ENCODE measurements around the gene TSC22D4.
"Not testable (repeated sequence)": the region's sequence is repeated elsewhere in the genome, so short reads cannot be mapped to it uniquely, and the experiment has no call there.

DNA sequence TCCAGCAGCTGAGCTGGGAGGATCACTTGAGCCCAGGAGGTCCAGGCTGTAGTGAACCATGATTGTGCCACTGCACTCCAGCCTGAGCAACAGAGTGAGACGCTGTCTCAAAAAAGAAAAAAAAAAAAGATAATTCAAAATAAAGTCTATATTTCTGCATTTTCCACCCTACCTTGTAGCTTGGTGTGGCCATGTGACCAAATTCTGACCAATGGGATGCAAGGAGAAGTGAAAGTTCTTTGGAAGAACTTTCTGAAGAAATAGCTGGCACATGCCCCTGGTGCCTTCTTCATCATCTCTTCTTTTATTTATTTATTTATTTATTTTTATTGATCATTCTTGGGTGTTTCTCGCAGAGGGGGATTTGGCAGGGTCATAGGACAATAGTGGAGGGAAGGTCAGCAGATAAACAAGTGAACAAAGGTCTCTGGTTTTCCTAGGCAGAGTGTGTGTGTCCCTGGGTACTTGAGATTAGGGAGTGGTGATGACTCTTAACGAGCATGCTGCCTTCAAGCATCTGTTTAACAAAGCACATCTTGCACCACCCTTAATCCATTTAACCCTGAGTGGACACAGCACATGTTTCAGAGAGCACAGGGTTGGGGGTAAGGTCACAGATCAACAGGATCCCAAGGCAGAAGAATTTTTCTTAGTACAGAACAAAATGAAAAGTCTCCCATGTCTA lies 43.0 kb upstream of the TSC22D4 start:
- not testable (repeated sequence) for TF ChIP-seq CTCF (tag by site-specific recombination; IDR thresholded peaks at IDR 0.05); SP3 (tag by site-specific recombination; IDR thresholded peaks at IDR 0.05); ZNF24 (tag by site-specific recombination; IDR thresholded peaks at IDR 0.05); ZNF274 (IDR thresholded peaks at IDR 0.05; ENCODE audit: low read length); ZNF274 (tag by site-specific recombination; IDR thresholded peaks at IDR 0.05; ENCODE audit: borderline replicate concordance); ZFP37 (tag by site-specific recombination; IDR thresholded peaks at IDR 0.05); BCL11A (tag by site-specific recombination; IDR thresholded peaks at IDR 0.05; ENCODE audit: low read depth); TRIM28 (IDR thresholded peaks at IDR 0.05; ENCODE audit: borderline replicate concordance, low read length); REST (tag by site-specific recombination; IDR thresholded peaks at IDR 0.05); ELK4 (IDR thresholded peaks at IDR 0.05; ENCODE audit: borderline replicate concordance, low read depth, low read length)
- TF ChIP-seq, protein P1, sequence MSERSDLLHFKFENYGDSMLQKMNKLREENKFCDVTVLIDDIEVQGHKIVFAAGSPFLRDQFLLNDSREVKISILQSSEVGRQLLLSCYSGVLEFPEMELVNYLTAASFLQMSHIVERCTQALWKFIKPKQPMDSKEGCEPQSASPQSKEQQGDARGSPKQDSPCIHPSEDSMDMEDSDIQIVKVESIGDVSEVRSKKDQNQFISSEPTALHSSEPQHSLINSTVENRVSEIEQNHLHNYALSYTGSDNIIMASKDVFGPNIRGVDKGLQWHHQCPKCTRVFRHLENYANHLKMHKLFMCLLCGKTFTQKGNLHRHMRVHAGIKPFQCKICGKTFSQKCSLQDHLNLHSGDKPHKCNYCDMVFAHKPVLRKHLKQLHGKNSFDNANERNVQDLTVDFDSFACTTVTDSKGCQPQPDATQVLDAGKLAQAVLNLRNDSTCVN (tag by site-specific recombination; optimal IDR thresholded peaks at IDR 0.05): not testable (repeated sequence)
